Heart left ventricle (tissue), 13 donors: ENCODE data around the gene THAP5.

Source experiments
- CTCF ChIP-seq, 12 donors: fragments of 200-600 bp; sonication (generic) in 4 of 12; IDR thresholded peaks; one replicate each; pipeline versions ENCODE4 v1.5.0 to v1.8.0; 2018 to 2022; ENCODE audit warnings: antibody characterized with exemption in 12 of 12, mild to moderate bottlenecking in 5 of 12
- POLR2A ChIP-seq, 2 donors: fragments of 450-650 bp; IDR thresholded peaks; one replicate each; pipeline ENCODE4 v1.6.1; 2017; ENCODE audit warnings: antibody characterized with exemption in 2 of 2, mild to moderate bottlenecking in 2 of 2, moderate library complexity in 2 of 2
- donor health status: ischemic (EF 13 %, LVEDD 7.1; RV severe dilation, severe dysfunction).
- donor health status: DM: no; HTN: yes; CAD: no.
- donor health status: DM: no; HTN: no; CAD: no.
- donor health status: ischemic (EF 25% LVEDD 6.9; RV normal size, moderate dysfunction).
- donor health status: ischemic (EF 25% LVEDD 5.7; RV mildly dilated, moderate dysfunction).
- donor health status: ischemic (EF 35%, LVEDD 5.7; RV mildly dilated, moderate dysfunction).
- donor health status: nonischemic (EF 11% LVEDD 7.7; RV severe dilation, severe dysfunction).
- donor health status: DM: yes; HTN: yes; CAD: no.
- donor health status: PGD.
- donor health status: ischemic (EF 29% LVEDD 5.4; RV normal size, mild dysfunction).
- donor health status: nonischemic (EF 23%, LVEDD 6.1; RV moderate dilation, normal function).

- TF ChIP-seq CTCF (IDR thresholded peaks at IDR 0.05) (peak; percentile 58 to 81 (median 73)), POLR2A (IDR thresholded peaks at IDR 0.05) (no peak)
These were observed 43.8 kb upstream of the THAP5 start for GRCh38 chr7:108613147-108613948.
